Measurements from ENCODE around the gene BCAR1.
"Not testable (repeated sequence)": the region's sequence is repeated elsewhere in the genome, so short reads cannot be mapped to it uniquely, and the experiment has no call there.

DNA sequence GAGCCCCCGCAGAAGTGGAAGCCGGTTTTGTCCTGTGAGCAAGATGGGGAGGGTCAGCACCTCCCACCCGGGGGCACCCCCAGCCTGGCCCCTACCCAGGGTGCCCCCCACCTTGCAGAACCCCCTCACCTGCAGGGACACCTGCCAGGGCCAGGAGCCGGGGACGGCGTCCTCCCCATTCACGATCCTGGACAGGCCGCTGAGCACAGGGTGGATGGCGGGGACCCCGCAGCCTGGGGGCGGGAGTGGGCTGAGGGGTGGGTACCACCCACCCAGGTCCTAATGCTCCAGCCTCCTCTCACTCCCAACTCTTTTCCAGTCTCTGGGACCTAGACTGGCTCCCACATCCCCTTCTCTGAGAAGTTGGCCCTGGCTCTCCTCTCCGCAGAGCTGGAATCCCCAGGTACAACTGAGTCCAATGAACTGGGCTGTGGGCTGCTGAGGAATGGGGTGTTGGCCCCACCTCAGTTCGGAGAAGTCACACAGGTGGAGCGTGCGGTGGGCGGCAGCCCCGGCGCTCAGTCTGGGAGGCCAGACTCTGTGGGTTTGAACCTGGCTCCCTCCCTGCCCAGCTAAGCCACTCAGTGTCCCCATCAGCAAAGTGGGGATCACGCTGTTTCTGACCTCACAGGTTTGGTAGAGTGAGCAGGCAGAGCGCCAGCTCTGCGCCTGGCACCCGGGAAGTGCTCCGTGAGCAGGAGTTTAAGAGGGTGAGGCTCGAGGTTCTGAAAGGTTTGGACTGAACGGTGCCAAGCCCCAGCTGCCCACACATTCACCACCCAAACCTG, 45.3 kb downstream of the BCAR1 start:
- TF ChIP-seq, protein P1, sequence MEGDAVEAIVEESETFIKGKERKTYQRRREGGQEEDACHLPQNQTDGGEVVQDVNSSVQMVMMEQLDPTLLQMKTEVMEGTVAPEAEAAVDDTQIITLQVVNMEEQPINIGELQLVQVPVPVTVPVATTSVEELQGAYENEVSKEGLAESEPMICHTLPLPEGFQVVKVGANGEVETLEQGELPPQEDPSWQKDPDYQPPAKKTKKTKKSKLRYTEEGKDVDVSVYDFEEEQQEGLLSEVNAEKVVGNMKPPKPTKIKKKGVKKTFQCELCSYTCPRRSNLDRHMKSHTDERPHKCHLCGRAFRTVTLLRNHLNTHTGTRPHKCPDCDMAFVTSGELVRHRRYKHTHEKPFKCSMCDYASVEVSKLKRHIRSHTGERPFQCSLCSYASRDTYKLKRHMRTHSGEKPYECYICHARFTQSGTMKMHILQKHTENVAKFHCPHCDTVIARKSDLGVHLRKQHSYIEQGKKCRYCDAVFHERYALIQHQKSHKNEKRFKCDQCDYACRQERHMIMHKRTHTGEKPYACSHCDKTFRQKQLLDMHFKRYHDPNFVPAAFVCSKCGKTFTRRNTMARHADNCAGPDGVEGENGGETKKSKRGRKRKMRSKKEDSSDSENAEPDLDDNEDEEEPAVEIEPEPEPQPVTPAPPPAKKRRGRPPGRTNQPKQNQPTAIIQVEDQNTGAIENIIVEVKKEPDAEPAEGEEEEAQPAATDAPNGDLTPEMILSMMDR (IDR thresholded peaks at IDR 0.05), result not testable (repeated sequence)
- not testable (repeated sequence) for TF ChIP-seq SIN3A (IDR thresholded peaks at IDR 0.05; ENCODE audit: borderline replicate concordance, insufficient read depth, low read depth, low read length); POLR2AphosphoS5 (IDR thresholded peaks at IDR 0.05; ENCODE audit: low read depth, low read length)
- TF ChIP-seq, protein P2, sequence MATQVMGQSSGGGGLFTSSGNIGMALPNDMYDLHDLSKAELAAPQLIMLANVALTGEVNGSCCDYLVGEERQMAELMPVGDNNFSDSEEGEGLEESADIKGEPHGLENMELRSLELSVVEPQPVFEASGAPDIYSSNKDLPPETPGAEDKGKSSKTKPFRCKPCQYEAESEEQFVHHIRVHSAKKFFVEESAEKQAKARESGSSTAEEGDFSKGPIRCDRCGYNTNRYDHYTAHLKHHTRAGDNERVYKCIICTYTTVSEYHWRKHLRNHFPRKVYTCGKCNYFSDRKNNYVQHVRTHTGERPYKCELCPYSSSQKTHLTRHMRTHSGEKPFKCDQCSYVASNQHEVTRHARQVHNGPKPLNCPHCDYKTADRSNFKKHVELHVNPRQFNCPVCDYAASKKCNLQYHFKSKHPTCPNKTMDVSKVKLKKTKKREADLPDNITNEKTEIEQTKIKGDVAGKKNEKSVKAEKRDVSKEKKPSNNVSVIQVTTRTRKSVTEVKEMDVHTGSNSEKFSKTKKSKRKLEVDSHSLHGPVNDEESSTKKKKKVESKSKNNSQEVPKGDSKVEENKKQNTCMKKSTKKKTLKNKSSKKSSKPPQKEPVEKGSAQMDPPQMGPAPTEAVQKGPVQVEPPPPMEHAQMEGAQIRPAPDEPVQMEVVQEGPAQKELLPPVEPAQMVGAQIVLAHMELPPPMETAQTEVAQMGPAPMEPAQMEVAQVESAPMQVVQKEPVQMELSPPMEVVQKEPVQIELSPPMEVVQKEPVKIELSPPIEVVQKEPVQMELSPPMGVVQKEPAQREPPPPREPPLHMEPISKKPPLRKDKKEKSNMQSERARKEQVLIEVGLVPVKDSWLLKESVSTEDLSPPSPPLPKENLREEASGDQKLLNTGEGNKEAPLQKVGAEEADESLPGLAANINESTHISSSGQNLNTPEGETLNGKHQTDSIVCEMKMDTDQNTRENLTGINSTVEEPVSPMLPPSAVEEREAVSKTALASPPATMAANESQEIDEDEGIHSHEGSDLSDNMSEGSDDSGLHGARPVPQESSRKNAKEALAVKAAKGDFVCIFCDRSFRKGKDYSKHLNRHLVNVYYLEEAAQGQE (IDR thresholded peaks at IDR 0.05; ENCODE audit: insufficient read depth in 1 of 2, low read depth in 2 of 2, low read length in 1 of 2), result not testable (repeated sequence)

Measured in Panc1 (cell line).